ENCODE measurements around the gene TMPRSS3. TPM values are rescaled to one million over a fixed set of nuclear protein-coding genes. Genes with fewer than 3 reads are reported as not detected.

Gene TMPRSS3
- total RNA-seq (2014; rRNA removed): not detected in 2 replicates
- not detected for polyA plus RNA-seq (2012)

GRCh38 chr21:42395905-42396651 is at the start of gene TMPRSS3:
Gene TMPRSS3, minus strand, starts transcription at chr21:42396052. Its CDS starts 635 bp downstream, at chr21:42395417.
- DNase-seq (ENCODE audit: low read depth): no peak

- no peak for DNase-seq (ENCODE audit: low read depth)
Measured at GRCh38 chr21:42445311-42445710, 49.5 kb upstream of the TMPRSS3 start.

GRCh38 chr21:42444745-42445059 is 48.9 kb upstream of the TMPRSS3 start:
- no peak for DNase-seq (ENCODE audit: low read depth)

GRCh38 chr21:42443876-42444744 is 48.3 kb upstream of the TMPRSS3 start:
- DNase-seq (ENCODE audit: low read depth): no peak

- DNase-seq (ENCODE audit: low read depth): no peak
Measured at GRCh38 chr21:42443181-42443785, 47.4 kb upstream of the TMPRSS3 start.

- DNase-seq (ENCODE audit: low read depth): no peak
Measured at GRCh38 chr21:42441963-42442362, 46.1 kb upstream of the TMPRSS3 start.

- no peak for DNase-seq (ENCODE audit: low read depth)
Measured at GRCh38 chr21:42440187-42440792, 44.4 kb upstream of the TMPRSS3 start.

GRCh38 chr21:42439284-42440186 is 43.7 kb upstream of the TMPRSS3 start:
- DNase-seq (ENCODE audit: low read depth): no peak

GRCh38 chr21:42438316-42439205 is 42.7 kb upstream of the TMPRSS3 start:
- DNase-seq (ENCODE audit: low read depth): no peak

- DNase-seq (ENCODE audit: low read depth): no peak
Measured at GRCh38 chr21:42437786-42438185, 41.9 kb upstream of the TMPRSS3 start.

- DNase-seq (ENCODE audit: low read depth): no peak
Measured at GRCh38 chr21:42436914-42437313, 41.1 kb upstream of the TMPRSS3 start.

- no peak for DNase-seq (ENCODE audit: low read depth)
Measured at GRCh38 chr21:42435833-42436232, 40.0 kb upstream of the TMPRSS3 start.

- no peak for DNase-seq (ENCODE audit: low read depth)
Measured at GRCh38 chr21:42435401-42435800, 39.5 kb upstream of the TMPRSS3 start.

- no peak for DNase-seq (ENCODE audit: low read depth)
Measured at GRCh38 chr21:42434884-42435283, 39.0 kb upstream of the TMPRSS3 start.

- no peak for DNase-seq (ENCODE audit: low read depth)
Measured at GRCh38 chr21:42433946-42434551, 38.2 kb upstream of the TMPRSS3 start.

- DNase-seq (ENCODE audit: low read depth): no peak
Measured at GRCh38 chr21:42432695-42433094, 36.8 kb upstream of the TMPRSS3 start.

- DNase-seq (ENCODE audit: low read depth): no peak
Measured at GRCh38 chr21:42431196-42431595, 35.3 kb upstream of the TMPRSS3 start.

GRCh38 chr21:42430521-42430920 is 34.7 kb upstream of the TMPRSS3 start:
- no peak for DNase-seq (ENCODE audit: low read depth)

- no peak for DNase-seq (ENCODE audit: low read depth)
Measured at GRCh38 chr21:42429856-42430255, 34.0 kb upstream of the TMPRSS3 start.
